ENCODE measurements around the gene HYLS1.

GRCh38 chr11:125935056-125935455 is 47.6 kb downstream of the HYLS1 start:
- TF ChIP-seq CTCF (IDR thresholded peaks at IDR 0.05; ENCODE audit: borderline replicate concordance, extremely low read depth, low read length, poor library complexity, severe bottlenecking) (no peak), EZH2 (IDR thresholded peaks at IDR 0.05; ENCODE audit: borderline replicate concordance, low read depth, low read length, severe bottlenecking) (no peak)
